Measurements from ENCODE around the gene RAP1GAP2.

RAP1GAP2 gene

GRCh38 chr17:2803971-2804370 lies 7.7 kb downstream of the RAP1GAP2 start:
- no peak for DNase-seq (ENCODE audit: low spot score)
- Histone ChIP-seq H3K27ac (no peak overlapping the region), H3K4me3 (no peak overlapping the region)
- no peak for TF ChIP-seq CTCF (IDR thresholded peaks at IDR 0.05)

- no peak for DNase-seq (ENCODE audit: low spot score)
- Histone ChIP-seq H3K27ac (no peak overlapping the region), H3K4me3 (no peak overlapping the region)
- no peak for TF ChIP-seq CTCF (IDR thresholded peaks at IDR 0.05)
Observed at GRCh38 chr17:2804912-2805311, 8.7 kb downstream of the RAP1GAP2 start.

- TF ChIP-seq CTCF (IDR thresholded peaks at IDR 0.05): no peak
- no peak overlapping the region for H3K4me3 ChIP-seq
- no peak overlapping the region for H3K27ac ChIP-seq
- DNase-seq (ENCODE audit: low spot score): no peak
Observed at GRCh38 chr17:2805961-2806360, 9.7 kb downstream of the RAP1GAP2 start.

GRCh38 chr17:2808367-2809335 lies 12.4 kb downstream of the RAP1GAP2 start:
- DNase-seq (ENCODE audit: low spot score): no peak
- TF ChIP-seq CTCF (IDR thresholded peaks at IDR 0.05): no peak

GRCh38 chr17:2809337-2809736 lies 13.1 kb downstream of the RAP1GAP2 start:
- TF ChIP-seq CTCF (IDR thresholded peaks at IDR 0.05): no peak
- Histone ChIP-seq H3K4me3 (no peak overlapping the region), H3K27ac (no peak overlapping the region)
- DNase-seq (ENCODE audit: low spot score): no peak

More at GRCh38 chr17:2808367-2809335, 12.4 kb downstream of the RAP1GAP2 start:
- no peak overlapping the region for H3K27ac ChIP-seq
- H3K4me3 ChIP-seq: no peak overlapping the region

GRCh38 chr17:2814049-2814448 lies 17.8 kb downstream of the RAP1GAP2 start:
- no peak for DNase-seq (ENCODE audit: low spot score)
- no peak overlapping the region for H3K27ac ChIP-seq
- peak overlapping the region; percentile 30 for H3K4me3 ChIP-seq
- no peak for TF ChIP-seq CTCF (IDR thresholded peaks at IDR 0.05)

All from coronary artery (tissue), 2 donors.